GM18520 (cell line): ENCODE measurements around the gene STIM1.
"Not testable (repeated sequence)": the region's sequence is repeated elsewhere in the genome, so short reads cannot be mapped to it uniquely, and the experiment has no call there.

ENCODE experiments used
- ATAC-seq: cut with Tn5 transposase; IDR thresholded peaks from one replicate; pipeline ENCODE4 v1.9.1; 2021; ENCODE audit not compliant: unreplicated experiment

Gene STIM1

GRCh38 chr11:4093519-4094347 lies 238.3 kb downstream of the STIM1 start:
- no peak for ATAC-seq

GRCh38 chr11:4094348-4095291 lies 239.2 kb downstream of the STIM1 start, which contains the start of gene RRM1:
Gene RRM1 (plus strand): TSS chr11:4094799. CDS start chr11:4095013, 214 bp downstream.
- ATAC-seq, result peak; percentile 90

- ATAC-seq, result no peak
Measured at GRCh38 chr11:4095509-4096230, 240.2 kb downstream of the STIM1 start.

- no peak for ATAC-seq
Measured at GRCh38 chr11:4098026-4098621, 242.7 kb downstream of the STIM1 start.

GRCh38 chr11:4102711-4103110 lies 247.2 kb downstream of the STIM1 start:
- no peak for ATAC-seq

GRCh38 chr11:4103269-4103668 lies 247.8 kb downstream of the STIM1 start:
- ATAC-seq, result no peak

- ATAC-seq, result no peak
Measured at GRCh38 chr11:4105916-4106315, 250.5 kb downstream of the STIM1 start.

GRCh38 chr11:4111834-4112233 lies 256.4 kb downstream of the STIM1 start:
- ATAC-seq, result no peak

GRCh38 chr11:4115128-4115527 lies 259.7 kb downstream of the STIM1 start:
- ATAC-seq, result no peak

GRCh38 chr11:4118107-4118506 lies 262.6 kb downstream of the STIM1 start:
- no peak for ATAC-seq

GRCh38 chr11:4123218-4123617 lies 267.8 kb downstream of the STIM1 start:
- no peak for ATAC-seq

GRCh38 chr11:4125141-4125540 lies 269.7 kb downstream of the STIM1 start:
- ATAC-seq, result no peak

GRCh38 chr11:4127357-4127756 lies 271.9 kb downstream of the STIM1 start:
- no peak for ATAC-seq

- not testable (repeated sequence) for ATAC-seq
Measured at GRCh38 chr11:4130219-4130618, 274.8 kb downstream of the STIM1 start.

GRCh38 chr11:4134806-4135205 lies 279.3 kb downstream of the STIM1 start:
- ATAC-seq, result no peak

- ATAC-seq, result no peak
Measured at GRCh38 chr11:4138497-4138896, 283.0 kb downstream of the STIM1 start.

- no peak for ATAC-seq
Measured at GRCh38 chr11:4140067-4140636, 284.7 kb downstream of the STIM1 start.
